ENCODE measurements around the gene DNAH2.
"Not testable (repeated sequence)": the region's sequence is repeated elsewhere in the genome, so short reads cannot be mapped to it uniquely, and the experiment has no call there.

The DNAH2 gene

GRCh38 chr17:7777017-7777416, 59.5 kb downstream of the DNAH2 start:
- DNase-seq = no peak

GRCh38 chr17:7780736-7781135, 63.2 kb downstream of the DNAH2 start:
- no peak for DNase-seq

DNA sequence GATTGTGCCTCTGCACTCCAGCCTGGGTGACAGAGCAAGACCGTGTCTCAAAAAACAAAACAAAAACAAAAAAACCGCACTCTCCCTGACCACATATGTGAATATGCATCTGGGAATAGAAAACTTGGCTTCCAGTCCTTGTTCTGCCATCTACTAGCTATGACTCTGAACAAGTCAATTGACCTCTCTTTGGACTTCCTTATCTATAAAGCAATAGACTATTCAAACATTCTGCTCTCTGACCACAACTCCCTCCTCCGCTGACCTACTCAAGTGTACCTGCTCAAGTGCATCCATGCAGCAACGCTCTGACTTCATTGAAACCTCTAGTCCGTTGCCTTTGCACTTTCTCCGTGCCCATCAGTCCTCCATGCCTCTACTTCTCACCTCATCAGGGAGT, 63.9 kb downstream of the DNAH2 start:
- DNase-seq = no peak

DNA sequence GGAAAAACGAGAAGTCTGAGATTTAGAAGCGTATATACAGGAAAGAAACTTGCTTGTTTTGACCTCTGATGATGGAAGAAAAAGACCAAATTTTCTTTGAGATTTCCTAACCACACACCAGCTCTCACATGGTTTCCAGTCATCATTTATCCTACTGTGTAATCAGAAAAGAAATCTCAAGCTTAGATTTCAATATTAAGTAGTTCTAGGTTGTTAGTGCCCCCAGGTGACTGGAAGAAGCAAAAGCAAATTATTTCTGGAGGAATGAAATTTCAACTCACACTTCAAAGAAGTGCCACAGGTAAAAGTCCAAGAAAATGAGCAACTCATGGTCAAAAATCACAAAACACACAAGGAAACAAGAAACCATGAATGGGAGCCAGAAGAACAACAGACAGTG, 64.7 kb downstream of the DNAH2 start:
- DNase-seq = no peak

DNA sequence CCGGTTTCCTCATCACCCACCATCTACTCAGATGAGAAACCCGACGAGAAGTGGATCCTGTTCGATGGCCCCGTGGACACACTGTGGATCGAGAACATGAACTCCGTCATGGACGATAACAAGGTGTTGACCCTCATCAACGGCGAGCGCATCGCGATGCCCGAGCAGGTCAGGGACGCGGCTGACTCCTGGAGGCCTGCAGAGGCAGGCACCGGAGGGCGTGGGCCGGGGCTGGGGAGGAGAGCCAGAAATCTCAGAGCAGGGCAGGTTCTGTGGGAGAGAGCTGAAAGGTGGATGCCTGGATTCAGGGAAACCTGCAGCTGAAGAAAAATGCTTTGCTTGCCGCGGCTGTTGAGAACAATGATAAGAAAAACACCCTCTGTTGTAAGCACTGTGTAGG, 69.3 kb downstream of the DNAH2 start:
- DNase-seq = no peak

GRCh38 chr17:7789131-7789530, 71.6 kb downstream of the DNAH2 start:
- no peak for DNase-seq

GRCh38 chr17:7790150-7790549, 72.6 kb downstream of the DNAH2 start:
- no peak for DNase-seq

DNA sequence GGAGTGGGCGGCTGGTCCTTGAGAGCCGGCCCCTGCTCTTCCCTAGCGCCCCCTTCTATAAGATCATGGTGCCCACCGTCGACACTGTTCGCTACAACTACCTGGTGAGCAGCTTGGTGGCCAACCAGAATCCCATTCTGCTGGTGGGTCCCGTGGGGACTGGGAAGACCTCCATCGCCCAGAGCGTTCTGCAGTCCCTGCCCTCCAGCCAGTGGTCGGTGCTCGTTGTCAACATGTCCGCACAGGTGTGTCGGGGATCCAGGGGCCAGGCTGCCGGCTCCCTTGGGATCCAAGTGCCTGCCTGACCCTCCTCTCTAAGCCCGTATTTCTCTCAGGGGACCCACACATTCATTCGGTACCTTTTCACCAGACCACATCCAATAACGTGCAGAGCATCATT, 75.1 kb downstream of the DNAH2 start:
- no peak for DNase-seq

GRCh38 chr17:7794075-7794663, 76.6 kb downstream of the DNAH2 start:
- no peak for DNase-seq

DNA sequence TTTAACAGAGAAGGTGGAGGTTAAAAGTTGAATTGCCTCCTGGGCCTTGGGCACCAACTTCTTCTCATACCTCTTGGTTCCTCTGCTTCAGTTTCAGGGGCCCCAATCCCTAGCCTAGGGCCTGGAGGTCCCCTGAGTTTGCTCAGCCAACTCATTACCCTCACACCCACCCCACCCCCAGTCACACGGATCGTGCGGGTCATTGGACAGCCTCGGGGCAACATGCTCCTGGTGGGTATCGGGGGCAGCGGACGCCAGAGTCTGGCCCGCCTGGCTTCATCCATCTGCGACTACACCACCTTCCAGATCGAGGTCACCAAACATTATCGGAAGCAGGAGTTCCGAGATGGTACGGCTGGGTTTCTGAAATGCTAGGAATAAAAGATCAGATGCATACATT, 80.4 kb downstream of the DNAH2 start:
- no peak for DNase-seq

DNA sequence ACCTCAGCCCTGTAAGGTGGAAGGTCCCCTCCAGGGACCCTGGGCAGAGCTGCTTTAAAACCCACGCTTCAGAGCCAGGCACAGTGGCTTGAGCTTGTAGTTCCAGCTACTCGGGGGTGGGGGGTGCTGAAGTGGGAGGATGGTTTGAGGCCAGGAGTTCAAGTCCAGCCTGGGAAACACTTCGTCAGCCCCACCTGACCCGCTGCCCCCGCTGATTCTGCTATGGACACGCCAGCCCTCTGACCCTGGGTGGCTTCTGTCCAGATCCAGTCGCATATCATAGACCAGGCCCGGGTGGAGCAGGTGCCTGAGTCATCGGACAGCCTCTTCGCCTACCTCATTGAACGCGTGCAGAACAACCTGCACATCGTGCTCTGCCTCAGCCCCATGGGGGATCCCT, 81.3 kb downstream of the DNAH2 start:
- no peak for DNase-seq

- DNase-seq = no peak
These were observed 86.4 kb downstream of the DNAH2 start for GRCh38 chr17:7803981-7804380.

- DNase-seq = no peak
These were observed 89.0 kb downstream of the DNAH2 start for GRCh38 chr17:7806587-7806986.

DNA sequence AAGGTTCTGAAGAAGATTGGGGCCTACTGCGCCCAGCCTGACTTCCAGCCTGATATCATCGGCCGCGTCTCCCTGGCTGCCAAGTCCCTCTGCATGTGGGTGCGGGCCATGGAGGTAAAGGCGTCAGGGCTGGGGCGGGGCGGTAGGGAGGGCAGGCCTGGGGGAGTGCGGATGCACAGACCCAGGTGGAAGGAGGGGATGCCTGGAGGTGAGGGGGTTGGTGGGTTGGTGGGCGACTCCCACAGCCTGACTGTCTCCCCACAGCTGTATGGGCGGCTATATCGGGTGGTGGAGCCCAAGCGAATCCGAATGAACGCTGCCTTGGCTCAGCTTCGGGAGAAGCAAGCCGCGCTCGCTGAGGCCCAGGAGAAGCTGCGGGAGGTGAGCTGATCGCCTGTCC, 89.7 kb downstream of the DNAH2 start:
- DNase-seq = no peak

DNA sequence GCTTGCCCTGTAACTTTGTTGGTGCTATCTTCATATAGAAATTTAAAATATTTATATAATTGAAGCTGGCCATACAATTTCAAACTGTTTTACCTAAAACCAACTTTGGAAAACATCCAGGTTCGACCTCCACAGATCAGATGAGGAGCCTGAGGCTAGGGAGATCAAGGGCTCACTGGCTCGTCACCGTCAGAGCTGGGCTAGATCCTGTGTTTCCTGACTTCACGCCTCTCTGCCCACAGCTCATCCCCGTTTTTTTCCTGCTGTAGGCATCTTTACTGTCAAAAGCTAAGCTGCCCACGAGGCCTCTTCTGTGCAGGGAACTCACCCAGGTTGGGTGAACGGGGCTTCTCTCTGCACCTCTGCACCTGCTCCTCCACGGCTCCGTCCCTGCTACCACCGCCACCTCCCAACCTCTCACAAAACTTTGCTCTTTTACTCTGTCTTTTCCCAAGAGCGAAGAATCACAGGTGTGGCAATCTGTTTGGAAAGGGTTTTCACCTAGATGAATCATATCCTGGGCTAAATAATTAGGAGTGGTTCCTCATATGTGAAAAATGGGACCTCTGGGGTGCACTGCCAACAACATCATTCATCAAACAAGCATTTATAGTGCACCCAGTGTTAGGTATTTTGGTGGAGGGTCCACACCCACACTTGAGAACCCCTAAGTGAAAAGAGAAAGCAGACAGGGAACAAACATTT, 91.7 kb downstream of the DNAH2 start:
- DNase-seq = no peak

- DNase-seq = not testable (repeated sequence)
These were observed 92.3 kb downstream of the DNAH2 start for GRCh38 chr17:7809791-7810343.

DNA sequence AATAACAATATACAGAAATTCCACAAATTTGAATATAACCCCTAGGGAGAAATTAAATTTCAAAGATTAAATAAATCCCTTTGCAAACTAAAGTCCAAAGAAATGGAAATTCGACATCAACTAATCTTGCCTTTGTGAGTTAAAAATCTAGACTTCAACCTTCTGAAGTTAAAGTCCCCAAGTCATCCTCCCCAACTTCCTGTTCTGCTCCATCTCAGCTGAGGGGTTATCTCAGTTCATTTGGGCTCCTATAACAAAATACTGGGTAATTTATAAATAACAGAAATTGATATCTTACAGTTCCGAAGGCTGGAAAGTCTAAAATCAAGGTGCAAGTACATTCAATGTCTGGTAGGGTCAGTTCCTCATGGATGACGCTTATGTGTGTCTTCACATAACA, 93.7 kb downstream of the DNAH2 start:
- no peak for DNase-seq

GRCh38 chr17:7814969-7815368, 97.4 kb downstream of the DNAH2 start:
- no peak for DNase-seq

- DNase-seq = no peak
These were observed 99.5 kb downstream of the DNAH2 start for GRCh38 chr17:7816926-7817642.

DNA sequence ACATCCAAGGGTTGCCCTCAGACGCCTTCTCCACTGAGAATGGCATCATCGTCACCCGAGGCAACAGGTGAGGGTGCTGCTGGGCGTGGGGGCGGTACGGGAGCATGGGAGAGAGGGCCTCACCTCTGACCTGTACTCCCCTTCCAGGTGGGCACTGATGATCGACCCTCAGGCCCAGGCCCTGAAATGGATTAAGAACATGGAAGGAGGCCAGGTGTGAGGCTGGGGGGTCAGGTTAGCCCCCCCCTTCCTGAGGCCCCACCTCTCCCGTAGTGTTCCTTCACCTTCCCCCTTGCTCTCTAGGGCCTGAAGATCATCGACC, 100.1 kb downstream of the DNAH2 start:
- DNase-seq = no peak

DNA sequence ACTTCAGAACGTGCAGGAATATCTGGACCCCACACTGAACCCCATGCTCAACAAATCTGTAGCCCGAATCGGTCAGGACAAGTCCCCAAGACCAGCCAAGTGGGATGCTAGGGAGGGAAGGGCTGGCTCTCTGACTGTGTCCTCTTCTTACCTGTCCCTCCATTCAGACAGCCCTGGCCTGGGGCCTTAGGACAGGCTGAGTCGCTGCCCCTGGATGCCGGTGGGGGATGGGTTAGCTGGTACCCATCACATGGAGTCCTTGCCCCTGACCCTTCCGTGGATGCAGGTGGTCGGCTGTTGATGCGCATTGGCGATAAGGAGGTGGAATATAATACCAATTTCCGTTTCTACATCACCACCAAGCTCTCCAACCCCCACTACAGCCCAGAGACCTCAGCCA, 100.5 kb downstream of the DNAH2 start:
- no peak for DNase-seq

DNA sequence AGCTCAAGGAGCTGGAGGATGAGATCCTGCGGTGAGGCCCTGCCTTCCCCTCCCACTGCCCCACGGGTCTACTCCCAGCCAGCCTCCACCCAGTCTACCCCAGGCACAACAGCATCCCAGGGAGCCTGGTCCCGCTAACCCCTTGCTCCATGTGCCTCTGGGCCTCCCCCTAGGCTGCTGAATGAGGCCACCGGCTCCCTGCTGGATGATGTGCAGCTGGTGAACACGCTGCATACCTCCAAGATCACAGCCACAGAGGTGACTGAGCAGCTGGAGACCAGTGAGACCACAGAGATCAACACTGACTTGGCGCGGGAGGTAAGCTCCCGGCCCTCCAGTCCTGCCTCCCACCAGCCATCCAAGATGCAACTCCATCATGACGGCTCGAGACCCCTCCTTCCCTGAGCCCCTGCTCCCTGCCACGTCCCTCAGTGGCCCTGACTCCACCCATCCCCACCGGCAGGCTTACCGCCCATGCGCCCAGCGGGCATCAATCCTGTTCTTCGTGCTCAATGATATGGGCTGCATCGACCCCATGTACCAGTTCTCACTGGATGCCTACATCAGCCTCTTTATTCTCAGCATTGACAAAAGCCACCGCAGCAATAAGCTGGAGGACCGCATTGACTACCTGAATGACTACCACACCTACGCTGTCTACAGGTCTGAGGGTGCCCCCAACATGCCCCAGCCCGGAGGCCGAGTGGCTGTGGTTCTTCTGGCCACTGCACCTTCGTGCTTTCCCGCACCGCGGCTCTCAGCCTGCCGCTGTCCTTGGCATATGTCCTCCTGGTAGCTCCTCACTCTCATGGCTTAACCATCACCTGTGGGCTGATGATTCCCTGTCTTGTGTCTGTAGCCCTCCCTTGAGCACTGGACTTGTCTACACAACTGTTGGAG, 101.5 kb downstream of the DNAH2 start:
- no peak for DNase-seq

DNA sequence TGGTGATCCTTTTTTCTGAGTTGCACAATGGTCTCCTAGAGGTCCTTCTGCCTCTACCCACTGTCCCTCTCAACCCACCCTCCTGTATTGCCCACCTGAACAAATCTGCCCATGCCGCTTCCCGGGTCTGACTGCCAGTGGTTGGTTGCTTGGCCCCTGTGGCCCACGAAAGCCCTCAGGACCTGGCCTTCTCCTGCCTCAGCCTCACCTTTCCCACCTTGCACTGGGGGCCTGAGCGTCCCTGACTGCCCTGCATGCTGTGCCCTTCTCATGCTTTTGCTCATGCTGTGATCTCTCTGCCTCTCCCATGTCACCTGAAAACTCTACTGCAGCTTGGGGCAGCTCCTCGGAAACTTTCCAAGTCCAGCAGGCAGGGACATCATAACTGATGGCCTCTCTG, 102.7 kb downstream of the DNAH2 start:
- no peak for DNase-seq
